GM19239 (cell line): Measurements from ENCODE around the gene SEC14L5.

ENCODE experiments used
- DNase-seq: peaks from one replicate; pipeline ENCODE4 v3.0.0; 2011; ENCODE audit warnings: low spot score; ENCODE audit not compliant: insufficient read length
- FAIRE-seq: peaks from 2 replicates; lab custom pipeline; 2011; peaks lifted over from hg19 to GRCh38; lab: Jason Lieb, UNC

The SEC14L5 gene

DNA sequence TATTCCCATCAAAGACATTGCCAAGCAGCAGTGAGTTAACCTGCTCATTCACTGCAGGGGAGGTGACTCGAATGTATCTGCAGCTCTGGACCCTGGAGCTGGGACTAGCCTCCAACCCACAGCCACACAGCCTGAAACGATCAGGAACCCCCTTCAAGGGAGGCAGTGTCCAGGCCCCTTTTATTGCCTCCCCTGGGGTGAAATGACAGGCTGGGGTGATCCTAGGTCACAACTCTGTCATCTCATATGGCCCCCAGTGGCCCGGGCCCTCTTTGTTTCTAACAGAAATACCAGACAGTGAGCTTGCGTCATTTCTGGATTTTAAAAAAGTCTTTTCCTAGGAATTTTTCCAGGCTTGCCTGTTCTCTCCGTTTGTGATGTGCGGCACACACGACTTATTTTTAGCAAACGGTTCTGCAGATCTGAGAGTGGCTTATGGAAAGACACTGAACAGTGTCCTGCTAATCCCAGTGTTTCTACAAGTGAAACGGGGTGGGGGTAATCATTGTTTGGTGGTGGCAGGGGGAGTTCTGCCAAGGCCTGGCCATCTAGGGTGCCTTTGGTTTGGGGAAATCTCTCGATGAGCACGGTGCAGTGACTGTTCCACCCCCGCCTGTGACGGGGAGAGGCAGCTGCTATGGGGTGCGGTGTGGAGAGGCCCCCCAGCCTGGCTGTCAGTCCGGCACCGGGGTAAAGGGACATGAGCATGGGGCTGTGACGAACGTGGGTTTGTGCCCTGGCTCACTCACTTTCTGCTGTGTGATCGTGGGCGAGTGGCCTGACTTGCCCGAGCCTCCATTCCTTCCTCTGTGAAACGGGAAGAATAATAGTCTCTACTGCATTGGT, 48.4 kb downstream of the SEC14L5 start:
- DNase-seq (no peak), FAIRE-seq (no peak)

DNA sequence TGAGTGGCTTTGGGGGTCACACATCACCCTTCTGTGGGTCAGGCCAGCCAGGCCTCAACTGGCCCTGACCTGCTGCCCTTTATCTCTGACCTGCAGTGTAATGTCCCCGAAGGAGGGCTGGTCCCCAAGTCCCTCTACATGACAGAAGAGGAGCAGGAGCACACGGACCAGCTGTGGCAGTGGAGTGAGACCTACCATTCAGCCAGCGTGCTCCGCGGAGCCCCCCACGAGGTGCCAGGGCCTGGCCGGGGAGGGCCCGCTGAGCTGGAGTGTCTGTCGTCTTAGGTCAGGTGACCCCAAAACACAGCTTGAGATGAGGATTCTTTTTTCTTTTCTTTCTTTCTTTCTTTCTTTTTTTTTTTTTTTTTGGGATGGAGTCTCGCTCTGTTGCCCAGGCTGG, 49.1 kb downstream of the SEC14L5 start:
- DNase-seq (no peak), FAIRE-seq (no peak)

DNA sequence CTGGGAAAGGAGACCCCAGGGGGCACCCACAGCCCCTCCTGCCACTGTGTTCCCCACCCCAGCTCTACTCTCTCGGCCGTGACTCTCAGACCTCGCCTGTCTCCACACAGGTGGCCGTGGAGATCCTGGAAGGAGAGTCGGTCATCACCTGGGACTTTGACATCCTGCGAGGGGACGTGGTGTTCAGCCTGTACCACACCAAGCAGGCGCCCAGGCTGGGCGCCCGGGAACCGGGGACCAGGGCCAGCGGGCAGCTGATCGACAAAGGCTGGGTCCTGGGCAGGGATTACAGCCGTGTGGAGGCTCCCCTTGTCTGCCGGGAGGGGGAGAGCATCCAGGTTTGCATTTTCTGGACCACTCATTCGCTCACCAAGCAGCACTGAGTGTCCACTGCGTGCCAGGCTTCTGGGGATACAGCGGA, 50.2 kb downstream of the SEC14L5 start:
- DNase-seq (no peak), FAIRE-seq (no peak)

DNA sequence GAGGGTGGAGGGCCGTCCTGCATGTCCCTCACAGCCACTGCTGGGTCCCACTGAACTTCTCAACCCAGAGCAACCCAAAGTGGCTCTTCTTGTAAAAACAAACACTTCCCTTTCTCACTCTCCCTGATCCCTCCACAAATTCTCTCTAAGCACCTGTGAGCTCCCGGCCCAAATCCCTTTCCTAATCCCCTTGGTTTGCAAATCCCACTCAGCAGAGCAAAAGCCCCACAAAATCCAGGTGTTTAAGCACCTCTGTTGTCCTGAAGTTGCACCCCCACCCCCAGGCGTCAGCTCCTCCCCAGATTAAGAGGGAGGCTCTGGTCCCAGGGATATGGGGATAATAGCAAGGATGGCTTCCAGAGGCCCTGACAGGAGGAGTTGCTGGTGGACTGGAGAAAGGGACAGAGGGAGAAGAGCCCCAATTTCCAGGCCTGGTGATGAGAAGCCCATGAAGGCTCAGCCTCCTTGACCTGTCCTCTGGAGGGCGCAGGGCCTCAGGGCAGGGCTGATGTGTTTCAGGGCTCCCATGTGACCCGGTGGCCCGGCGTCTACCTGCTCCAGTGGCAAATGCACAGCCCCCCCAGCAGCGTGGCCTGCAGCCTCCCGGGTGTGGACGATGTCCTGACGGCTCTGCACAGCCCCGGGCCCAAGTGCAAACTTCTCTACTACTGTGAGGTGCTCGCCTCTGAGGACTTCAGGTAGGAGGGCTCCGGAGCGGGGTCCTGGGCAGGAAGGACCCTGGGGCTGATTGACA, 52.6 kb downstream of the SEC14L5 start:
- no peak for DNase-seq
- no peak for FAIRE-seq

DNA sequence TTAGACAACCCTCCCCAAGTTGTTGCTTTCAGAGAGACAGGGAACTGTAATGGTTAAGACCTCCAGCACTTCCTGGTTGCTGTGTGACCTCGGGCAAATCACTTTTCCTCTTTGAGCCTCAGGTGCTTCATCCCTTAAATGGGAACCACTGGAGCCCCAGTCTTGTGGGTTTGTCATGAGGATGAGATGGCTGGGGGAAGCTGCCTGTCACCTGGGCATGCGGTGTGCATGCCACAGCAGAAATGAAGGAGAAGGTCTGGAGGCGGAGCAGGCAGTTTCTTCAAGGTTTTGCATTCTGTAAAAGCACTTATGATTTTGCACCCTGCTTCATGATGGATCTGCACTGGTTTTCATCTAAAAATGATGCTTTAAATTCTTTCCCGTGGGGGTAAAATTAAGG, 53.5 kb downstream of the SEC14L5 start:
- DNase-seq (no peak), FAIRE-seq (no peak)

DNA sequence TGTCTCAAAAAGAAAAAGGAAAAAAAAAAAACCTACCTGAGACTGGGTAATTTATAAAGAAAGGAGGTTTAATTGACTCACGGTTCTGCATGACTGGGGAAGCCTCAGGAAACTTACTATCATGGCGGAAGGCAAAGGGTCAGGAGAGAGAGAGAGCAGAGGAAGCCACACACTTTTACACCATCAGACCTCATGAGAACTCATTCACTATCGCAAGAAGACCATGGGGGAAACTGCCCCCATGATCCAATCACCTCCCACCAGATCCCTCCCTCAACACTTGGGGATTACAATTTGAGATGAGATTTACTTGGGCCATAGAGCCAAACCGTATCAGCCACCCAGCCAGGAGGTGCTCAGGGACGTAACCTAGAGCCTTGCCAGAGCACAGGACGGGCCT, 54.8 kb downstream of the SEC14L5 start:
- FAIRE-seq: no peak
- no peak for DNase-seq

DNA sequence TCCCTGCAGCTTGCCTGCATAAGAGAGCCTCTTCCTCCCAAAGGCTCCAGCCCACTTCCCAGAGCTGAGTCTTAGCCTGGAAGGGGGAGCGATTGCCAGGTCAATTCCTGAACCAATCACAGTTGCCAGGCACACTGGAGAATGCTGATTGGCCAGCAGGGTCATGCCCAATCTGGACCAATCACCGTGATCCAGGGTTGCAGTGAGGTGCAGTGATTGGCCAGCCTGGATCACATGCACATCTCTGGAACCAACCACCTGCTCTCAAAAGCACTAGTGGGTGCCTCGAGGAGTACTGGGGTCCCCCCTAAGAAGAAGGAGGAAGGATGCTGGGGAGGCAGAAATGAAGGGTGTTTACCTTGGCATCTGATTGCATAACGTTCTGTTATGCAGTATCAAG, 57.2 kb downstream of the SEC14L5 start:
- FAIRE-seq (no peak), DNase-seq (no peak)

DNA sequence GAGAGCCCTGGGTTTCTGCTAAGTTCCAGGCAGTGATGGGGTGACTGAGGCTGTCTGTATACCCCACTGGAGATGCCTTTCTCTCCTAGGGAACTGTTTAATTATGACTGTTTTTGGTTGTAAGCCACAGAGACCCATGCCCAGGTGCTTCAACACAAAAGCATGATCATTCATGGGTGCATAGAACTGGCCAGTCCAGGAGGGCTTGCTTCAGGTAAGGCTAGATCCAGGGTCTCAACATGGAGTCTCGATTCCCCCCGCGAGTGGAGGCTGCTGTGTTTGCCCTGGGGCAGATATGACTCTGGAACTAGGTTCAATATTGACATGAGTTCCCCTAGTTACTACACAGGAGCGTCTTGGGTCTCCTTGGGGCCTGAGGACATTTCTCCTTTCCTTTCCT, 57.8 kb downstream of the SEC14L5 start:
- FAIRE-seq: no peak

DNA sequence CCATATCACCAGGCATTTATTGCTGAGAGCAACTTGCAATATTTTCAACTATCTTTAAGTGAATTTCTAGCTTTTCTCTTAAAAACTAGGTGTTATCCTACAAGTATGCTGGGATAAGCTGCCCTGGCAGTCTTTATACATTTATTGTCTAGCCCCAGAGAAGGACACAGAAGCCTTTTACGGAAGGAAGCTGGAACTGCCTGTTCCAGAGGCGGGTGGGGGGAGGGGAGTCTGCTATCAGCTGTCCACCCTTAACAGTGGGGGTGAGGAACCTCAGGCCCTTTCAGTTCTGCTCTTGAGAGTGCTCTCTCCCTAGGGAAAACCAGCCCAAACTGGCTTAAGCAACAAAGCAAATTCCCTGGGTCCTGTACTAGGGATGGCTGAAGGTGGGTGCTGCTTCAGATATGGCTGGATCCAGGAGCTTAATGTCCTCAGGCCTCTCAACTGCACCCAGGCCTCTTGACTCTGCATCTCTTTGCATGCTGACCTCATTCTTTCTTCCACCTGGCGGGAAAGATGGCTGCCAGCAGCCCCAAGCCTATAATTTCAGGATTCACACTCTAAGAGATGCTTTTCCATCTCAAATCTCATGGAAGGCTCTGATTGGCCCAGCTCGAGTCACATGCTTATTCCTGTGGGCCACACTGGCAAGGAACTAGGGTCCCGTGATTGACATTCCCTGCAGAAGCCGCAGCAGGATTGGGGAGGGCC, 59.0 kb downstream of the SEC14L5 start:
- DNase-seq: no peak
- no peak for FAIRE-seq

More for the DNA sequence above, 57.8 kb downstream of the SEC14L5 start:
- no peak for DNase-seq

DNA sequence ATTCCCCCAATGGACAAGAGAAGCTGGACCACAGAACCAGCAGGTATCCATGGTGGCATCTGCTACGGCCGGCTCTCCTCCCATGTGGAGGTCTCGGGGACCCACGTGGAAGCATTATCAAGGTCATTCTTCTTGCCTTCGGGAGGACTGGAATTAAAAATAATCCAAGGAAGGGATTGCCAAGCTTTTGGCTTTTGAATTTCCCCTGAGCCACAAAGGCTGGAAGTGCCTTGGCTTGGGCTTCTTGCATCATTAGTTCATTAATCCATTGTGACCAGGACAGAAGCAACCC, 59.5 kb downstream of the SEC14L5 start:
- DNase-seq (no peak), FAIRE-seq (no peak)

DNA sequence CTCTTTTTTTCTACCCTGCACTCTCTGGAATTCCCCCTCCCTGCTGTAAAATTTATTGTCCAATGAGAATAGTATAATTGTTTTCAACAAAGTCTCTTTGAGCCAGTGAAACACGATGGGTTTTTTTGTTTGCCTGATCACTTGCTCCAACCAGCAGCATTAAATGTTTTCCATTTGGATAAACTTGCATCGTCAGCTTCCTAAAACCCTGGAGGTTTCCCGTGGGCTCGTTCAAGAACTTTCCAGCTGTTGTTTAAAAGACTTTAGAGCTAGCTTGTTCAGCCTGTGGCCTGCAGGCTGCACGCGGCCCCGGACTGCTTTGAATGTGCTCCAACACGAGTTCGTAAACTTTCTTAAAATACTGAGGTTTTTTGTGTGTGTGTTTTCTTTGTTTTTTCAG, 60.7 kb downstream of the SEC14L5 start:
- FAIRE-seq (no peak), DNase-seq (no peak)

DNA sequence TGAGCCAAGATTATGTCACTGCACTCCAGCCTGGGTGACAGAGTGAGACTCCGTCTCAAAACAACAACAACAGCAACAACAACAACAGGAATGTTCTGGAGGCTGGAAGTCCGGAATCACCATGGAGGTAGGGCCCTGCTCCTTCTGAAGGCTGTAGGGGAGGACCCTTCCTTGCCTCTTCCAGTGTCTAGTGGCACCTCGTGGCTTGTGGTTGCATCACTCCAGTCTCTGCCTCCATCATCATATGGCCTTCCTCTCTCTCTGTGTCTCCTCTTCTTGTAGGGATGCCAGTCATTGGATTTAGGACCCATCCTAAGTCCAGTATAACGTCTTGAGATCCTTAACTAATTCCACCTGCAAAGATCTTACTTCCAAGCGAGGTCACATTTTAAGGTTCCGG, 61.6 kb downstream of the SEC14L5 start:
- FAIRE-seq: no peak
- no peak for DNase-seq

DNA sequence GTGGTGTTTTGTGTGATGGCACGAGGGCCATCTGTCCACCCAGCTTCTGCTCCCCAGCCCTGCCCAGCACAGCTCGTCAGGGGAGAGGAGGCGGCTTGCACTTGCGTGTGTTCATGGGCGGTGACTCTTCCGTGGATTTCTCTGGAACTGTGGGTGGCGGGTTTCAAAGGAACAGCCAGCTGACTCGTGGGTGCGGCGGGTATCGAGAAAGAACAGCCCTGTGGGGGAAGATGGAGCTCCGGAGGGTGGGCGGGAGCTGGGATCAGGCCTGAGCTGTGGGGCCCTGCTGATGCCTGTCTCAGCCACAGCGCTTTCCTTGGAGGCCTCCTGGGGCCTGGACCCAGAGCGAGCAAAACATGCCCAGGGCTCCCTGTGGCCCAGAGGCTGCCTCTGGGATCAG, 62.4 kb downstream of the SEC14L5 start:
- DNase-seq: no peak
- FAIRE-seq: no peak

DNA sequence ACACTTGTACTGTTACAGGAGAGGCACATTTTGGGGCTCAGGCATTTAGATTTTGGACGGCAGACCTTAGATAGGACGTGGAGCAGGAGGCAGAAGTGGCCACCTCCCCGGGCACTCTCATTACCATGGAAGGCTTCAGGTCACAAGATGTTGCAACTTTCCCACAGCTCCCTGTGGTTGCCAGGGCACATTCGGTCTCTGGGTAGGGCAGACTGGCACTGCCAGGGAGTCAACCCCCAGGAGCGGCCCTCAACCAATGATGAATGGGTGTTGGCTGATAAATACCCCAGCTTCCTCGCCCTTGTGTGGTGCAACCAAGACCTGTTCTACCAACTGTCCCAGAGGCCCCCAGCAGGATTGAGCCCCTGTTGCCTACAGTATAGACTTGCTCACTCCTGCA, 64.4 kb downstream of the SEC14L5 start:
- DNase-seq (no peak), FAIRE-seq (no peak)

DNA sequence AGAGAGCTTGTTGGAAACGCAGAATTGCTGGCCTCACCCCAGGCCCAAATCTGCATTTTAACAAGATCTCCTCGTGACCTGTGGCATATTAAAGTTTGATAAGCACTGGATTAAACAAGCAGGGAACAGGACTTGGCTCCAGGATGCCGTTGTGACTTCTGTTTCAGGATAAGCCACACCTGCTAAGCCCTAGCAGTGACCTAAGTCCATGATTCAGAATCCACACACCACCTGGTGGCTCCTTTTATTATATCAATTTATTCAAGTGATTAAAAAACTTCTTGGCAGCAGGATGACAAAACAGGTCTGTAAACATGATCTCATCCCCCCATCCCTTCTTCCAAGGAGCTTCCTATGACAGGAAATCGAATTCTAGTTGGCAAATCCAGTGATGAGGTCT, 66.5 kb downstream of the SEC14L5 start:
- FAIRE-seq (no peak), DNase-seq (no peak)

DNA sequence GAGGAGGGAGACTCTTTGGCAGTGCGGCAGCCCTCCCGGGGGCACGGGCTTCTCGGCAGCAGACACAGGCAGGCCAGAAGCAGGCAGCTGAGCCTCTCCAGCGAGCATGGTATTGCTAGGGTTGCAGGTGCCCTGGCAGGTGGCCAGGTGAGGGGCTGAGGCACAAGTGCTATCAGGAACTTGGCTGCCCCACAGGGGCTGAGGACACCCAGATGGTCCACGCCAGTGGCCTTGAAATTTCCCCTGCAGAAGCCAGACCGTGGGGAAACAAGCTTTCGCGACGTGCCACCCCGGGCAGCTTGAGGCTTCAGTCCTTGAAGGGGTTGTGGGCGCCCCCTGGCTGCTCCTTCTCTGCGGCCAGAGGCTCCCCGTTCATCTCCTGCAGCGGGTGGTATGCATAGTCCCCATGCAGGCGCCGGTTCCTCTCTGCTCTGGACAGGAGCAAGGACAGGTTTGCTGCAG, 67.1 kb downstream of the SEC14L5 start:
- no peak for DNase-seq
- no peak for FAIRE-seq

DNA sequence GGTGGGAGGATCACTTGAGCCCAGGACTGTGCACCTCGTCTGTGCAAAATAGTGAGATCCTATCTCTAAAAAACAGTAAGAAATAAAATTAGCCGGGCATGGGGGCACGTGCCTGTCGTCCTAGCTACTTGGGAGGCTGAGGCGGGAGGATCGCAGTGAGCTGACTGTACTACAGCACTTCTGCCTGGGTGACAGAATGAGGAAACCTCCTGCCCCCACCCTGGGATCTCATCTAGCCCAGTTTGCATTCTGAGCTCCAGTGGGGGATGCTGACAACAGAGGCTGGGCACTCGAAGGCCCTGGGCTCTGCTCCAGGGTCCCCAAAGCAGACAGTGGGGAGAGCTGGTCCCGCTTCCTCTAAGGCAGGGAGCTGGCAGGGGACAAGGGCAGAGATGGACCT, 68.5 kb downstream of the SEC14L5 start:
- DNase-seq (no peak), FAIRE-seq (no peak)

DNA sequence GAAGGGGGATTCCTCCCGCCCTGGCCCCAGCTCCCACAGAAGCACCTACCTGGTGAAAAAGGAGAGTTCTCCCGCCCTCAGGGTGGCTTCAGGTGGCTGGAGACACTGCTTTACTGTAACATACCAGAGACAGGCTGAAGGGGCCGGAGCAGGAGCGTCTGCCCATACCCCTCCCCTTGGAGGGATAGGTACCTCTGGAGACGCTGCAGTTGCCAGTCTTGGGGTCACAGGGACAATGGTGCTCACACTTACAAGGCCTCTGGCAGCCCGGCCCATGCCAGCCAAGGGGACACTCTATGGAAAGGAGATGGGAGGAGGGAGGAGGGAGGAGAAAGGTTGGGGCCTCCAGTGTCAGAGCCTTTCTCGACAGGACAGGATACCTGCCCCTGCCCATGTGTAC, 69.0 kb downstream of the SEC14L5 start:
- DNase-seq (no peak), FAIRE-seq (no peak)

DNA sequence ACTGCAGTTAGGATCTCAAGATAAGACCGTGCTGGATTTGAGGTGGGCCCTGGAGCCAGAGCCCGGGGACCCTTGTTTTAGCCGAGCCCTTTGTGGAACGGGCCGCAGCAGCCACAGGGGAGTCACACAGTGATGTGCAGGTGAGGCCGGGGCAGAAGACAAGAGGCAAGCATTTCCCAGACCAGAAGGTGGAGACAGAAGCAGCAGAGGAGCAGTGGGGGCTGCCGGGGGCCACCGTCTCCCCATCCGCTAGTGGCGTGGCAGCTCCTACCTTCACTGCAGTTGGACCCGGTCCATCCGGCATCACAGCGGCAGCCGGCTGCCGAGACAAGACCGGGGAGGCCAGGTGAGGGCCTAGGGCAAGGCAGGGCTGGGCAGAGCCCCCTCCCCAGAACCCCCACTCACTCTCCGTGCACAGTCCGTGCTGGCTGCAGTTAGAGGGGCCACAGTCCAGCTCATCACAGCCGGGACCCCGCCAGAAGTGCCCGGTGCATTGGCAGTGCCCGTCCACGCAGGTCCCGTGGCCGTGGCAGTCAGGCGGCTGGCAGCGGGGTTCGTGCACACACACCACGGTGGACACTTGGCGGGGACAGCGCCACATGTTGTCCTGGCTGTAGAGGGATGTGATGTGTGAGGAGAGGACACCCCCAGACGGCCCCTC, 69.6 kb downstream of the SEC14L5 start:
- FAIRE-seq: no peak

DNA sequence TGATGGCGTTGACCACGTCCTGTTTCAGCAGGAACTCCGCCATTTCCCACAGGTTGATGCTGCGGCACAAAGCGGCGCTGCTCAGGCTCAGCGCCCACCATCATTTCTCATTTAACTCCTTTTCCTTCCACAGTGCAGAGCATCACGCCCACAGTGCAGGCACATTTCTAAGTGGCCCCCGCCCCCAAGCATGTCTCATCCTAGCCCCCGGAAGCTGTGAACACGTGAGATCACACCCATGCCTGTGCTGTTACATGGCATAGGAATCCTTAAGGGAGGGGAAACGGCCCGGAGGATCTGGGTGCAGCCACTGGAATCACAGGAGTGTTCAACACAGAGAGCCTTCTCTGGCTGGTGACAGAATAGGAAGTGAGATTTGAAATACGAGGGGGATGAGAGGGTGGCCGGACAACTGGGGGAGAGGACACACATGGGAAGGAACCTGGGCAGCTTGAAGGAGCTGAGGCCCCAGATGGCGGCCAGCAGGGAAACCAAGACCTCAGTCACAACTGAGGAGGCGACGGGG, 70.9 kb downstream of the SEC14L5 start:
- FAIRE-seq (no peak), DNase-seq (no peak)

More for the DNA sequence above, 69.6 kb downstream of the SEC14L5 start:
- no peak for DNase-seq
